Chondrocyte (in vitro differentiated cells): ENCODE measurements around the gene LIMK2. TPM values are rescaled to one million over a fixed set of nuclear protein-coding genes. Genes with fewer than 3 reads are reported as not detected.
"Not testable (repeated sequence)": the region's sequence is repeated elsewhere in the genome, so short reads cannot be mapped to it uniquely, and the experiment has no call there.

Experiments used
- DNase-seq: peaks from one replicate; pipeline ENCODE4 v3.0.0; 2021; ENCODE audit warnings: mixed read lengths, low spot score
- H3K27ac Mint-ChIP-seq: one replicate; pipeline ENCODE4 v1.8.0; 2021; ENCODE audit warnings: mild to moderate bottlenecking, moderate library complexity, mixed read lengths; ENCODE audit not compliant: unreplicated experiment
- H3K27me3 Mint-ChIP-seq: 2 replicates; pipeline ENCODE4 v1.8.0; 2021; ENCODE audit warnings: low read depth, mixed read lengths
- H3K36me3 Mint-ChIP-seq: 2 replicates; pipeline ENCODE4 v1.8.0; 2021; ENCODE audit warnings: low read depth, mixed read lengths
- H3K4me1 Mint-ChIP-seq: 2 replicates; pipeline ENCODE4 v1.8.0; 2021; ENCODE audit warnings: low read depth, mild to moderate bottlenecking, mixed read lengths
- H3K4me3 Mint-ChIP-seq: one replicate; pipeline ENCODE4 v1.8.0; 2021; ENCODE audit warnings: mild to moderate bottlenecking, moderate library complexity, mixed read lengths; ENCODE audit not compliant: unreplicated experiment
- H3K9me3 Mint-ChIP-seq: 2 replicates; pipeline ENCODE4 v1.8.0; 2021; ENCODE audit warnings: low read depth, mixed read lengths
- CTCF ChIP-seq: fragments of 200-600 bp; sonication (generic); IDR thresholded peaks from 2 replicates; pipeline ENCODE4 v1.5.0; 2021; ENCODE audit warnings: antibody characterized with exemption, mild to moderate bottlenecking, moderate library complexity
- long read RNA-seq: library from polyadenylated mRNA; stranded (forward); transcript quantifications from one replicate; pipeline ENCODE4 v2.0.0, GENCODE V29; 2021
- total RNA-seq: library from RNA; stranded (reverse); gene quantifications from 3 replicates; pipeline ENCODE4 v1.2.1, GENCODE V29; 2021

Gene LIMK2
- total RNA-seq = 54.4 to 91.0 TPM (median 58.6 TPM) in 3 replicates
- long read RNA-seq, transcript LIMK2-201 (16 exons, 3,670 nt) = minor isoform, 6 of 86 reads
- long read RNA-seq, transcript LIMK2-203 (15 exons, 2,789 nt) = minor isoform, 9 of 86 reads
- long read RNA-seq, transcript LIMK2-202 (15 exons, 3,462 nt) = major isoform, 49 of 86 reads
- long read RNA-seq, partial matches to known transcripts = 10 of 86 reads
- long read RNA-seq, other reads (novel, unspliced or antisense) = 12 of 86 reads

- H3K27me3 Mint-ChIP-seq = no peaks in the 10 kb centered on the region
- H3K27ac Mint-ChIP-seq = peak within 1 kb of the TSS; percentile 88
- peak; percentile 95 for DNase-seq
- peak within 1 kb of the TSS; percentile 84 for H3K4me3 Mint-ChIP-seq
- H3K9me3 Mint-ChIP-seq = no peaks in the 10 kb centered on the region
- TF ChIP-seq CTCF = peak; percentile 98
- peaks cover 2% of the 10 kb centered on the region for H3K36me3 Mint-ChIP-seq
- peaks cover 24% of the 10 kb centered on the region for H3K4me1 Mint-ChIP-seq
Observed at GRCh38 chr22:31211862-31212730, at the start of gene LIMK2. LIMK2 (plus strand) TSS chr22:31212298; CDS start chr22:31212409, 111 bp downstream.

DNA sequence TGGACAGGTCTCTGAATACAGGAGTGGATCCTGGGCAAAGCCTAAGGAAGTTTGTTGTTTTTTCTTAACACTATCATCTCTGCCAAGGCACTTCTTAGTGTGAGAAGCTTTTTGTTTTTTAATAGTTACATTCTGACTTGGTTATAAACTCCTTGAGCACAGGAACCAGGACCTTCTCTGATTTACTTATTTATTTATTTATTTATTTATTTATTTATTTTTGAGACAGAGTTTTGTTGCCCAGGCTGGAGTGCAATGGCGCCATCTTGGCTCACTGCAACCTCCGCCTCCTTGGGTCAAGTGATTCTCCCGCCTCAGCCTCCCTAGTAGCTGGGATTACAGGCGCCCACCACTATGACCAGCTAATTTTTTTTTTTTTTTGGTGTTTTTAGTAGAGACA is 41.1 kb upstream of the LIMK2 start:
- H3K36me3 Mint-ChIP-seq = peaks cover 2% of the 10 kb centered on the region
- peaks cover 38% of the 10 kb centered on the region for H3K4me1 Mint-ChIP-seq
- no peak for DNase-seq
- TF ChIP-seq CTCF = no peak
- no peak overlapping the region for H3K4me3 Mint-ChIP-seq
- no peak overlapping the region for H3K27ac Mint-ChIP-seq
- no peaks in the 10 kb centered on the region for H3K9me3 Mint-ChIP-seq
- no peaks in the 10 kb centered on the region for H3K27me3 Mint-ChIP-seq

DNA sequence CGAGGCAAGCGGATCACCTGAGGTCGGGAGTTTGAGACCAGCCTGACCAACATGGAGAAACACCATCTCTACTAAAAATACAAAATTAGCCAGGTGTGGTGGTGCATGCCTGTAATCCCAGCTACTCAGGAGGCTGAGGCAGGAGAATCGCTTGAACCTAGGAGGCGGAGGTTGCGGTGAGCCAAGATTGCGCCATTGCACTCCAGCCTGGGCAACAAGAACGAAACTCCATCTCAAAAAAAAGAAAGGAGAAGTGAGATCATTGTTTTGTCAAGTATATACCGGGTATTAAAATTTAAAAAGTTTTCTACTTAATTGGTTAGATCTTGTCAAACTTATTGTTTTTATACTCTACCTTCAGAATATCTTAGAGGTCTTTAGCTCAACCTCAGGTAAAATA is 40.4 kb upstream of the LIMK2 start:
- H3K4me3 Mint-ChIP-seq, H3K36me3 Mint-ChIP-seq, H3K27ac Mint-ChIP-seq, DNase-seq, H3K9me3 Mint-ChIP-seq, H3K27me3 Mint-ChIP-seq: not testable (repeated sequence)
- H3K4me1 Mint-ChIP-seq = peaks cover 41% of the 10 kb centered on the region

- H3K9me3 Mint-ChIP-seq = no peaks in the 10 kb centered on the region
- DNase-seq = no peak
- no peaks in the 10 kb centered on the region for H3K27me3 Mint-ChIP-seq
- no peak overlapping the region for H3K4me3 Mint-ChIP-seq
- H3K36me3 Mint-ChIP-seq = peaks cover 3% of the 10 kb centered on the region
- peak overlapping the region; percentile 94 for H3K27ac Mint-ChIP-seq
- no peak for TF ChIP-seq CTCF
- H3K4me1 Mint-ChIP-seq = peaks cover 51% of the 10 kb centered on the region
Observed at GRCh38 chr22:31173386-31174145, 38.5 kb upstream of the LIMK2 start.

- H3K36me3 Mint-ChIP-seq = peaks cover 7% of the 10 kb centered on the region
- no peak for DNase-seq
- H3K4me1 Mint-ChIP-seq = peaks cover 54% of the 10 kb centered on the region
- no peaks in the 10 kb centered on the region for H3K27me3 Mint-ChIP-seq
- no peak for TF ChIP-seq CTCF
- H3K4me3 Mint-ChIP-seq = no peak overlapping the region
- peak overlapping the region; percentile 78 for H3K27ac Mint-ChIP-seq
- peaks cover 2% of the 10 kb centered on the region for H3K9me3 Mint-ChIP-seq
Observed at GRCh38 chr22:31176923-31177322, 35.2 kb upstream of the LIMK2 start.
